HEK293T (cell line): Measurements from ENCODE around the gene STARD9.

Experiments
- ARNT ChIP-seq: fragments of 450-650 bp; IDR thresholded peaks from 2 replicates; pipeline ENCODE4 v1.6.1; 2017; ENCODE audit warnings: mild to moderate bottlenecking
- BHLHE40 ChIP-seq: fragments of 450-650 bp; IDR thresholded peaks from 2 replicates; pipeline ENCODE4 v1.6.1; 2016; ENCODE audit warnings: mild to moderate bottlenecking, moderate library complexity, borderline replicate concordance
- ELF4 ChIP-seq: fragments of 450-650 bp; IDR thresholded peaks from 2 replicates; pipeline ENCODE4 v1.6.1; 2017; ENCODE audit warnings: antibody characterized with exemption
- FOXA1 ChIP-seq: fragments of 450-650 bp; IDR thresholded peaks from 2 replicates; pipeline ENCODE4 v1.6.1; 2016; ENCODE audit warnings: mild to moderate bottlenecking
- FOXK2 ChIP-seq: fragments of 450-650 bp; IDR thresholded peaks from 2 replicates; pipeline ENCODE4 v1.6.1; 2016; ENCODE audit warnings: mild to moderate bottlenecking
- FOXM1 ChIP-seq: fragments of 450-650 bp; IDR thresholded peaks from 2 replicates; pipeline ENCODE4 v1.6.1; 2017; ENCODE audit warnings: mild to moderate bottlenecking, borderline replicate concordance
- HDGF ChIP-seq: fragments of 450-650 bp; IDR thresholded peaks from 2 replicates; pipeline ENCODE4 v1.6.1; 2017; ENCODE audit warnings: antibody characterized with exemption, borderline replicate concordance
- L3MBTL2 ChIP-seq: fragments of 450-650 bp; conservative IDR thresholded peaks from 2 replicates; pipeline ENCODE4 v1.6.1; 2016; ENCODE audit warnings: mild to moderate bottlenecking
- LEF1 ChIP-seq: fragments of 450-650 bp; IDR thresholded peaks from 2 replicates; pipeline ENCODE4 v1.6.1; 2017; ENCODE audit warnings: mild to moderate bottlenecking, borderline replicate concordance
- PKNOX1 ChIP-seq: fragments of 450-650 bp; IDR thresholded peaks from 2 replicates; pipeline ENCODE4 v1.6.1; 2016
- SP1 ChIP-seq: fragments of 450-650 bp; IDR thresholded peaks from 2 replicates; pipeline ENCODE4 v1.6.1; 2017
- SUZ12 ChIP-seq: fragments of 450-650 bp; IDR thresholded peaks from 2 replicates; pipeline ENCODE4 v1.6.1; 2016; ENCODE audit warnings: mild to moderate bottlenecking
- ZNF384 ChIP-seq: fragments of 450-650 bp; IDR thresholded peaks from 2 replicates; pipeline ENCODE4 v1.6.1; 2016

- TF ChIP-seq FOXK2 (no peak), PKNOX1 (no peak), ZNF384 (no peak), SP1 (no peak), BHLHE40 (no peak), FOXA1 (no peak), ARNT (no peak), HDGF (no peak), LEF1 (no peak), SUZ12 (no peak), L3MBTL2 (no peak), FOXM1 (no peak), ELF4 (no peak)
Observed at GRCh38 chr15:42693942-42694341, 118.5 kb downstream of the STARD9 start.
